Activated CD8-positive, alpha-beta memory T cell treated with anti-CD3 and anti-CD28 coated beads for 4 hours (primary cell): ENCODE results near the gene NTNG1.

Experiments
- DNase-seq, 2 donors: peaks; one replicate each; pipeline ENCODE4 v3.0.0-alpha.2; 2020; ENCODE audit warnings: low read depth in 2 of 2

NTNG1 gene

DNA sequence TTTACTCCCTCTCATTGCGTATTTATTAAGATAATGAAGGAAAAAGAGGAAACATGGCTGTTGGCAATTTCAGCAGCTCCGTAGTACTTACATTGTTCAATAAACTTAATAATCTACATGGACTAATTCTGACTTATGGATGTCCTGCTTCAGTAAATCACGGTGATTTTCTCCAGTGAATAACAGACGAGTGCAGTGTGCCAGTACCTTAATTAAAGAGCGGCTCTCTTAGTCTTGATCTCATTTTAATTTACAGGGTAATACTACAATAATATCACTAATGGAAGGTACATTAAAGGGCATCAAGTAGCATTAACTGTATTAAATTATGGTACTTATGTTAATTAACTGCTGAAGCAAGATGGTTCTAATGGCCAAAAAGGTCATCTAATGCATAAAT lies 187.2 kb downstream of the NTNG1 start:
- no peak for DNase-seq

DNA sequence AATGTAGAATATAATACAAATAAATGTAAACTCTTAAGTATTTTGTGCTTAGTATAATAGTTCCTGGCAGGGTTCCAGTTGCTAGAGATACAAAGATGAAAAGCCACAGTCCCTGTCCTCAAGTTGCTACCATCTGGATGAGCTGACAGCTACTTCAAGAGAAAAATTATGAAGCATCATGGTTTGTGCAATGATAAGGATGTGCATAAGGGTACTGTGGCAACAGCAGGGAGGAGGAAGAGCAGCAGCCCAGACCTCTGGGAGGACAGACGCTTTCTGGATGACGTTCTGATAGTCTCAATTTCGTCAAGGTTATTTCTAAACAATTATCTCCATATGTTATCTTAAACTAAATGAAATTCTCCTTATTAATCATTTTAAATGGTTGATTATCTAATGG lies 198.9 kb downstream of the NTNG1 start:
- no peak for DNase-seq

DNA sequence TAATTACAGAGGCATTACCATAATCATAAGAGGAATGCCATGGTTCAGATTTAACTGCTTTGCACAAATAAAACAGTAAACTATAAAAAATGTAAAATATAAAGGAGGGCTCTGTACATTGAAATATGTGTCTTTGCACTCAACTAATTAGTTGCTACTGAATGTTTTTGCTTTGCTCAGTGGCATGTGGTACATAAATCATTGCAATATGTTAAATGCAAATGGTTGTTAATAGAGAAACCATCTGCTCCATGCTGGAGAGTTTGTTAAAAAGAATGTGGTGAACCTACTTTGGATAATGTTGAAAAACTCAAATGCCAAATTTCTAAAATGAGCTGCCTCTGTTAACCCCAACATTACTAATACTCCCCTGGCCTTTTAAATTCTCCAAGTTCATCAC lies 201.5 kb downstream of the NTNG1 start:
- DNase-seq = no peak

DNA sequence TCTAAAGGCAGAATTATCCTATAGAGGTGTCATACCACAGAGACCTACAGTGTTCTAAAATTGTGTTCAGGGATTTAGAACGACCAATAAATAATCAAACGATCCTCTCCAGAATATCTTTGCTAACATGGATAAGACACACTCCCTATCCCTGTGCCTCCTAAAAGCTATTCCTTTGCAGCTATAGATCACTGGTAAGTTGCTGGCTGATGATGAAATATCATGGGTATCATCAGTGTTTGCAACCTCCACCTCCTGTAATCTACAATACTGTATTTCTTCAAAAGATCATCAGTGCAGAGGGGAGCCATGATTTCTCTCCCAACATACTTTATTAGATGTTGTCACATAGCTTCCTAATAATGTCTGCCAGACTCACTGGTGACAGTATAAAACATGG lies 201.9 kb downstream of the NTNG1 start:
- DNase-seq = no peak

DNA sequence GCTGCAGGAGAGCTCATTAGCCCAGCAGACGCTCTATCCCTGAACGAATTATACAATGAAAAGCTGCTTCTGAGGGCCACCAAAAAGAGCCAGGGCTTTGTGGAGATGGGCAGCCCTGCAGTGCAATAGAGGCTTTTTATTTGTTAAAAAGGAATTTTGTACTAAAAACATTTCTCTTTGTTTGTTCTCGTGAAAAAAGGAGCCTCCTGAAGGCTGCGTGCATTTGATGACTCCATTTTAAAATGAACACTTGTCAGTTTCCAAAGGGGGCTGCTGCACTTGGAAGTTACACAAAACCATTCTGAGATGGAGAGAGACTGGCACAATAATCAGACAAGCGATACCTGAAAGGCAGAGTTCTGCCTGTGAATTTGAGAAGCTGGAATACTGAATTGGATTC lies 202.8 kb downstream of the NTNG1 start:
- no peak for DNase-seq

DNA sequence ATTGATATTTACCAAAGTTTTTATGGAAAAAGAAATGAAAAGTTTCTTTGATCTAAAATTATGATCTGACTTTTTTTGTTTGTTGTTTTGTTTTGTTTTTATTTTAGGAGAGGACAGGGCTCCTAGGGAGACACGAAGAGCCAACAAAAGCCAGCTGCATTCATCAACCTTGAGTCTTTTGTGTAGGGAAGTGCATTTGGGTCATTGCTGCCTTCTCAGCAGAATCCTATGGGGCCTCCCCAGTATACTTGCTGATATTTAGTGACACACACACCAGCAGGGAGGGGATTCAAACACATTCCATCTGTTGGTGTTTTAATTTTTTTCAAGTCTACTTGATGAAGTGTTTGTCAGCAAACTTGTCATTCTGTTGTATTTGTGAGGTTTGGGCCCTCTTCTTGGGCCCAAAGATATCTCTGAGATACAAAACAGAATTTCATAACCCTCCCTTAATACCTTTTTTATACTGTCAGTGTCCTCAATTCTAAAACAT lies 203.5 kb downstream of the NTNG1 start:
- DNase-seq = no peak

DNA sequence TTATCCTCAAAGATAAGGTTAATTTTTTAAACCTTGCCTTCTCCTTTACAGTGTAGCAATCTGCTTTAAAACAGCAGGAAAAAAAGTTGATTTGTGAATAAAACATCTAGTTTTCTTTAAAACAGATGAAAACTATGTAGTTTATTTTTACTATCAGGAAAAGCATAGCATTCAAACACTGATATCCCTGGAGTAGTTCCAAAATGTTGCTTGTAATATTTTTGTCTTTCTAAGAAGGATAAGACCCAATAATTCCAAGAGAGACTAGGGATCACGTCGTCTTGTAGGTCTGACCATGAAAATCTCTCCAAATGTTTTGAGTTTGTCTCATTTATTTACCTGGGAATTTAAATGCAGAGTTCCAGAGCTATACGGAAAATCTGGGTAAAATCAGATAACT lies 204.0 kb downstream of the NTNG1 start:
- no peak for DNase-seq

DNA sequence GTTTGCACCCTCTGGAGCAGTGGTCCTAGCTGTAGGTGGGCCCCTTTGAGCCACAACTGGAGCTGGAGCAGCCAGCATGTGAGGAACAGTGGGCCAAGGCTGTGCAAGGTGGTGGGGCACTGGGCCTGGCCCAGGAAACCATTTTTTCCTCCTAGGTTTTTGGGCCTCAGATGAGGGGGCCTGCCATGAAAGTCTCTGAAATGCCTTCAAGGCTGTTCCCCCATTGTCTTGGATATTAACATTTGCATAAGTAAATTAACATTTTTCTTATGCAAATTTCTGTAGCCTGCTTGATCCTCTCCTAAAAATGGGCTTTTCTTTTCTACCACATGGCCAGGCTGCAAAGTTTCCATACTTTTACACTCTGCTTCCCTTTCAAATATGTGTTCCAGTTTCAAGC lies 212.0 kb downstream of the NTNG1 start:
- DNase-seq = no peak

DNA sequence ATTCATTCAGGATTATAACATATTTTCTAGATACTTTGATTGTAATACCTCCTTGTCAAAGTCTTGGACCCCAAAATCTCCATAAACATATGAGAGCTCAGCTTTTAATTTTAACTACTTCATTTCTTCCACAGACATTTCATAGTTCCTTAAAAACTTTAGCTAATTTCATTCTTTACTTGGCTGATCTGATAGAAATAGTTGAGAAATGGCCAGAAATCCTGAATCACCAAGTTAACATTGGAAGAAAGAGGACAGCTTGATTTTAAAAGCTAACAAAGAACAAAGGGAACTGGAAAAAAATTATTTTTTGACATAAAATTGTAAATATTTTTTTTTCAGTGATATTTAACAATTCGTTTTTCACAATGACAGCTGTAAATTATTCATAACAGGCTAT lies 216.5 kb downstream of the NTNG1 start:
- no peak for DNase-seq

DNA sequence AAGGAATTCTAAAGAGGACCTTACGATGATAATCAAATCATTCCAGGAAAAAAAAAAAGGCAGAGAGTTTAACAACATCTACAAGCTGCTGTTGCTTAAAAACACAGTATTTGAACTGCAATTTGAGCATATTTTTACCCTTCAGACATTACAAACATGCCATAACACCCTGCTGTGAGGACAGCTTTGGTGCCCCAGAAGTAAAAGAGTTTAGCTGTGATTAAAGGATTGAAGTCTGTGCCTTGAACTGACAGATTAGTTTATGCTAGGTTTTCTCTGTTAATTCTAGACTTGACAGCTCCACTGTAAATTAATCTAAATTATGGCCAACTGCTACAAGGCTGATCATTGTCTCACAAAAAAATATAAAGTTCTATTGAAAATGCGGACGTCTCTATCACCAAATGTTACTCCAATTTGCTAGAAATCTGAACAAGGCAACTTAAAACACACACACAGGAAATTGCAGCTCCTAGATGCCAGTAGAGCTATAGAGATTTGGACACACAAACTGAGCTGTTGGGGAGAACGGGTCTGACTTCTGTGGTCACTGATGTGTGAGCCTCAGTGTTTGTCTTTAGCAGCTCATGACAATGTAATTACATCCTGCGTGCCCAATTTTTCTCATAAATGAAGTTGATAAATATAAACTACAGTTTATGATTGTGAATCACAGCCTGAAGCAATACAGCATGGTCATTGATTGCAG lies 217.9 kb downstream of the NTNG1 start:
- DNase-seq = no peak

DNA sequence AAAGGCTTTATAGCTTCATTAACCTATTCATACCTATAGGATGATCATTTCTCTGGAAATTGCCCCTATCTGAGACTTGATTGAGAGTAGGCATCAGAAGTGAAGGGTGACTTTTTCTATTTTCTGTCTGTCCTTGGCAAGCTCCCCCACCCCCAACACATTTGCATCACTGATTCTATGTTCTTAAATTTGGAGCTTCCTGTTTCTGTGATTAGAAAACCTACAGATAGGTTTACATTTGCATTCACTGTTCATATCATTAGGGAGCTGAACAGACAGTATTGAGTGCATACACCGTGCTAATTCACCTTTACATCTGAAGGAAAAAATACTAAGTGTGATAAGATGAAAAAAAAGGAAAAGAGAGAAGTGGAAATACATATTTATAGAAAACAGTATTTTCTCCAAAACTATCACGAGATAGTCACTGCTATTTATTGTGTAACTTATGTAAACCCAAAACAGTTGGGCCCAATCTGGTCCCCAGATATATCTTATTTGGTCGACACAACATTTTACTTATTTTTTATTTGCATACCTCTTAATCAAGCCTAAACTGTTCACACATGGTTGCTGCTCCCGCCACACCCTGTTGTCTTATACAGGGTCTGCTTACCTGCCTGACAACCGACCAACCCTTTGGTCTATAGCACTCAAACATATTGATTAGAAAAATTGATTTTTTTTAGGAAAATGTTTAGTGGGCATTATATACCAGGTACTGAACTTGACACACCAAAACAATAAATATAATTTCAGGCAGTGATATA lies 218.8 kb downstream of the NTNG1 start:
- no peak for DNase-seq

DNA sequence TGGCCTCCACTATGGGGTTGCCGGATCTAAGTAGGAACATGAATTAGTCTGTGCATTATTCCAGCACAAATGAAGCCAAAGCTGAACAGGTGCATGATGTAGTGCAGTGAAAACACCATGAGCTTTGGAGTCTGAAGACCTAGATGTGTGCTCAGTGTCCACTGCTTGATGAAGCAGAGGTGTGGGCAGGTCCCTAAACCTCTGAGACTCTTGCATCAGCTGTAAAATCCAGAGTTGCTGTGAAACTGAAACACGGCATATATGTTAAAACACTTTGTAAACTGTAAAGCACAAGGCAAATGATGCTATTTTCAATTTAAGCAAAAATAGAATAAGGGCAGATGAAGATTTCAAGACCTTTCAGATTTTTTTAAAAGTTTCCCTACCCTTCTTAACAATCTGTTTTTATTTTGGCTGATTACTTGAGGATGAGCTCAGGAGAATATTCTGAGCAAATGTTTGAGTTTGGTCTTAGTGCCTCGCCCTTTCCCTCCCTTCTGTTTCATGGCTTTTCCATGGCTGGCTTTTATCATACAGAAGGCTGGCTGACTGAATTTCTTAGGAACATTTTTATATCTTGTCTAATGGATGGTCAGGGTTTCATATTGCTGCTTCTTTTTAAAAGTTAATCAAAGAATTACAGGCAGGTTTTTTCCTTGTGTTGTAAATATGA lies 221.8 kb downstream of the NTNG1 start:
- no peak for DNase-seq

DNA sequence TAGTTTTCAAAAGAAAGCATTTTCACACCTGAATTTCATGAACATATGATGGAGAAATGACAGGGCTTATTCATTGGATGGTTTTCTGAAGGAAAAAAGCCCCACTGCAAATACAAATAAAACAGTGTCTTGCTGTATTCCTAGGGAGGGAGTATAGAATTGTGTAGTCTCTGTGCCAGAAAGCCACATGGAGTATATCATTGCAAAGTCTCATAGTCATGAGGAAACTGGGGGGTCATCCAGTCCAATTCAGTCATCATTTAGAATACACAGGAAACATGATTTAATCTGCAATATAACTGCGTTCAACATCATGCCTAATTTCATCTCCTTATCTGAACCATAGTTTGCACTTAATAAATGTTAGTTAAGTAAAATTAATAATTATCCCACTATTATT lies 222.3 kb downstream of the NTNG1 start:
- DNase-seq = no peak

DNA sequence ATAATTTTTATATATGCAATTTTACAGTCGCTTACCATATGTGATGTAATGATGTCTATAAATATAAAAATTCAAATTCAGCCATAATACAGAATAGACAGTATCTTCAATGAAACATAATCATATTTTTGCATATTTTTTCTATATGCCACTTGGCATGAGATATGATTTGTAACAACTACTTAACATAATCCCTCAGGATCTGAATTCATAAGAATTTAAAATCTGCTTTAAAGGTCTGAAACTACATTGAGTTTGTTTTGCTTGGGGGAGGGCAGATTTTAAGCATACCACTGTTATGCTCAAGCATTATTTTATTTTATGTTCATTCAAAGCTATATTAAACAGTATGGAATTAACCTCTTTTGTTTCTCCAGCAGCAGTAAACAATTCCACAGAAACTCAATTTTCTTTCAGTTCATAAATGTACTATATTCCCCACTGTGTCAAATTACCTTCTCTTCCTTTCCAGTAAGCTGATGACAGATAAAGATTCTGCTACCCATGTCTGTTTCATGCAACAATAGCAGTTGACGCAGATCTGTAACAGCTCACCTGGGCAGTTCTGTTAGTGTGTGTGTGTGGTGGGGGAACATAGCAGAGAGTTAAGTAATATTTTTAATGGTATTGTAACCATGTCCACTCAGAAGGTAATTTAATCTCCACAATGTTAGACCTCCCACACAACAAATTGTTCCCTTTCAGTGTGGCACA lies 224.8 kb downstream of the NTNG1 start:
- DNase-seq = no peak

DNA sequence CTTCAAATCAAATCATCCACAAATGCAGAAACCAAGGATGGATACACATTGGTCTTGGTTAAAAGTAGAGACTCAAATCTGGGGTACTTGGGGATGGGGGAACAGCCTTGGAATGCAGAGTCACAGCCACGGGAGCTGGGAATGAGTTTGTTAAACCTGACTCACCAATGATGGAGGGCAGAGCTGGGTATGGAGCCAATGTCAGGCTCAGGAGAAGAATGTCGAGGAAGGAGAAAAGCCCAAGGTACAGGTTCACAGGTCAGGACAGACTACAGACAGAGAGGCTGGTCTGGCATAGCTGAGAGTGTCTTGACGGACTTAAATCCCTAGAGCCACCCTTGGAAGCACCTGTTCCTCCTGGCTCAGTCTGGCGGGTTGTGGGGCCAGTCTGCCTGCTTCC lies 237.6 kb downstream of the NTNG1 start:
- DNase-seq = no peak

DNA sequence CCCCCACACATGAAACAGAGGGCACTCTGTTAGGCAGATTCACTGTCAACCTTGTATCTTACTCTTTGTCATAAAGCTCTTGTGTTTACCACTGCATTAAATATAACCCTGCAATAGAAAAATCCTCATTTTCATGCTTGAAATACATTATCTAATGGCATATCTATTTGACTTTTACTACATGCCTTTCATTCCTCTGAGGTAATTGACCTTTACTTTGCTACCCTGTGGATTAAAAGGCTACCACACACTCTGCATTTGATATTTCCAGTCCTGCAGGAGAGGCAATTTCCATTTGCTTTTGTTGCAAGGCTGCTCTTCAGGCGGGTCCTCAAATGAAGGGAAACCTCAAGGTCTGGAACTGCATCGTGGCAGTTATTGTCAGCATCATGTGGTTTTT lies 238.0 kb downstream of the NTNG1 start:
- DNase-seq = no peak

DNA sequence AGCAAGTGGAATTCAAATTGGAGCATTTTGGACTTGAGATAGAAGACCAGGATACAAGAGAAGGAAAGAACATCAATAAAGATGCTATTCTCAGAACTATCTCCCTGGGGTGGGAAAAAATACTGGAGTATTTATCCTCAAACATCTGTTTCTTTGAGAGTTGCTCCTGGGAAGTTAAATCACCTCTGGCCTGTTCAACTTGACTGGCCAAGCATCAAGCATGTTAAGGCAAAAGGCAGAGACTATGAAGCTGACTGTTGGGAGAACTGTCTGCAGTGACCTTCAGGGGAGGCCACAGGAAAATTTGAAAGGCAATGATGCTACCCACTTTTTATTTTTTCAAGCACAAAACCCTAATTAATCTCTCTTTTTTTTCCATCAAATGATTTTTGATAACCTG lies 239.0 kb downstream of the NTNG1 start:
- no peak for DNase-seq

DNA sequence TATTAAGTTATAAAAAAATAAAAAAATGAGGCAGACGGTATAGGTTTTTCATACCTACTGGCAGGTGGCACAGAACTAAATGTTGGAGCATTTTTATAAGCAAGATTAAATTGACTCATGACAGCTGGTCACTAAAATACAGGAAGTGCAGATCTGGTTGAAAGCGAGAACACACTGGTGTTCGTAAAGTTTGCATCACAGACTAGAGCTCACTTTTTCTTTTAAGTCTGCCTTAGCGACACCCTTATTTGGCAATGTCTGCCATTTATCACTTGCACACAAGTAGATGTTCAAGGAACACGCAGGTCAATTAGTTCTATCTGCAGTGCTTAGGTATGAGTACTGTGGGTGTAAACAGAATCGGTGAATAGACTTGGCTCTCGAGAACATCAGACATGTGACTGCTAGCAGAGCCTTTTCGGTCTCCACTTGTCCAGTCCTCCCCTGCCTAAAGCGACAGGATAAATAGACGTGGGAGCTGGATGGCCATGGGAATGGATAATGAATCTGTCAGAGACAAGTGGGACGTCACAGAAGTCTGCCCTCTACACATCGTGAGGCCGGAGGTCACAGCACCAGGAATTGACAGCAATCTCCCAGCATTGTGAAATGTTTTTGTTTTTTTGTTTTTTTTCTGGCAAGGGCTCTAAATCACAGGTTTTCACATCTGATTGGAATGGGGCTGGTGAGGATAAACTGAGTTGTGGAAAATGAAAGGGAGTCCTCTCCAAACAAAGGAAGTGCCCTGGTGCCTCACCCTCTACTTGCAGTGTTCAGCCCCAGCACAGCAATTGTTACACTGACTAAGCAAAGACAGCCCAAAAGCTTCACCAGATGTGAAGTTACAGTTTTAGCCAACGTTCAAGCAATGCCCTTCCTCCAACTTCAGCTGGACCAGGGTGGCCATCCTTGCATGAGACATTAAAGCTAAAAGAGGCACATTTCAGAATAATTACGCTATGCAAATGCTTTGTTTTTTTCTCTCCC lies 248.9 kb downstream of the NTNG1 start:
- DNase-seq = no peak

DNA sequence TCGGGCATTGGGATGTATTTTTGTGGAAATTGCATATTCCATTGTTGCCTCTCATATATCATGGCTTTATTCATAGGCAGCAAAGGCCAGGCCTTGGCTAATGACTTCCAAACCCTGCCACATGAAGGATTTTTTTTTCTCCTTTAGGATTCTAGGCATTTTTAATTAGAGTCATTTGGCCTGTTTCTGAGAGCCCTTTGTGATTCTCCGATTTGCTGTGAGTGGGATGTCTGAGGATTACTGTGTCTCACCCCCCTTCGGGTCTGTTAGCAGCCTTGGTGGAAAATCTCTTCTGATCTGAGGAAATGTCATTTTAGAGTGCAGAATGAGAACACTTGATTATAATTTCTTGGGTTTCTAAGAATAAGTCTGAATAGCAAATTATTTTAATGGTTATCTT lies 253.5 kb downstream of the NTNG1 start:
- no peak for DNase-seq

DNA sequence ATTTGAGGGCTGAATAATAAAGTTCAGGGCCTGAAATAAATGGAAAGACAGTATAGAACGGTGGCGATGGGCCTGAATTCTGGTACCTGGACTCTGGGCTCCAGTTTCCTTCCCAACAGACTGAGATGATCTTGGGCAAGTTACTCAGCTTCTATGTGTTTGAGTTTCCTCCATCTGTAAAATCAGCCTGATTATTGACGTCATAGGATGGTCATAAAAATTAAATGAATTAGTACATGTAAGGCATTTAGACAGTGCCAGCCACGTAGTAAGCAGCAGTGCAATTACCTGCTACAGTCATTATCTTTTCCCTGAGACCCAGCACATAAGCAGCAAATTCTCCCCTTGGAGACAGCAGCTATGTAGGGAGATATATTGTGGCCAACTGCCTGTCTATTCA lies 260.9 kb downstream of the NTNG1 start:
- DNase-seq = no peak

DNA sequence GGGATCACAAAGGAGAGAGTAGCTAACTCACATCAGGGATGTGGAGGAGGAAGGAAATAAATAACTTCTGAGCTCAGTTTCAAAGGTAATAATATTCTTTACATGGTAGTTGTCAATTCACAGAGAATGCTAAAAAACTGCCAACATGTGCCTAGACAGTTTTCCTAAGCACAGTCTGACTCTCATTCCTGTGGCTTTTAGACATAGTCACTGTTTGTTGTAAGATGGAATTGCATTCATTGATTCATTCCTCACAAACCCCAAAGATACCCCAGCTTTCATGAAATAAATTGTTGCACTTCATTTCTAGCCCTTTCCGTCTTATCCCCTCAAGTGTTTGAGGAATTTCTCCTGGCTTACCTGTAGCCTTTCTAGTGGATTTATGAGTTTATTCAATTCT lies 263.9 kb downstream of the NTNG1 start:
- no peak for DNase-seq
